OCI-LY7 (cell line): ENCODE results near the gene GABRB3. TPM values are rescaled to one million over a fixed set of nuclear protein-coding genes. Genes with fewer than 3 reads are reported as not detected.

Experiments used
- BruUV-seq: library from RNA; stranded (reverse); fragments of 400-500 nt; replicated peaks from 2 replicates; lab custom pipeline; 2021; lab: Mats Ljungman, UMichigan
- CTCF ChIA-PET: fragments of 300-600 bp; sonication (Branson Sonifier 250); formaldehyde crosslinking; loops from one replicate; lab custom pipeline; 2022; ENCODE audit warnings: antibody characterized with exemption; ENCODE audit not compliant: unreplicated experiment; lab: Charles Lee
- POLR2A ChIA-PET: fragments of 300-600 bp; sonication (Branson Sonifier 250); formaldehyde crosslinking; loops from one replicate; lab custom pipeline; 2022; ENCODE audit warnings: antibody characterized with exemption; lab: Charles Lee
- DNase-seq: peaks from one replicate; pipeline ENCODE4 v3.0.0-alpha.2; 2015; ENCODE audit warnings: low spot score
- H2AFZ ChIP-seq: fragments of 200-600 bp; sonication (generic), shearing (Covaris generic); 2 replicates; pipeline ENCODE4 v1.6.1; 2014; ENCODE audit warnings: mild to moderate bottlenecking, antibody characterized with exemption, low read length, moderate library complexity
- H3K27ac ChIP-seq: fragments of 200-600 bp; sonication (generic); 2 replicates; pipeline ENCODE4 v1.5.1; 2014; ENCODE audit warnings: mixed run types, low read depth, mild to moderate bottlenecking, moderate library complexity, low read length, inconsistent platforms; ENCODE audit not compliant: poor library complexity, severe bottlenecking
- H3K36me3 ChIP-seq: fragments of 200-600 bp; sonication (generic); 2 replicates; pipeline ENCODE4 v1.6.1; 2014; ENCODE audit warnings: mild to moderate bottlenecking, antibody characterized with exemption, low read length, moderate library complexity, mixed read lengths; ENCODE audit not compliant: insufficient read depth
- H3K4me1 ChIP-seq: fragments of 200-600 bp; sonication (generic); 2 replicates; pipeline ENCODE4 v1.5.1; 2014; ENCODE audit warnings: mild to moderate bottlenecking, low read length; ENCODE audit not compliant: insufficient read depth, poor library complexity, severe bottlenecking
- H3K4me2 ChIP-seq: fragments of 200-600 bp; sonication (generic); 2 replicates; pipeline ENCODE4 v1.6.1; 2014; ENCODE audit warnings: mild to moderate bottlenecking, low read length
- H3K4me3 ChIP-seq: fragments of 200-600 bp; sonication (generic); 2 replicates; pipeline ENCODE4 v1.5.1; 2014; ENCODE audit warnings: mild to moderate bottlenecking, low read depth, low read length; ENCODE audit not compliant: poor library complexity, severe bottlenecking
- H3K79me2 ChIP-seq: fragments of 200-600 bp; sonication (generic); 2 replicates; pipeline ENCODE4 v1.6.1; 2016; ENCODE audit warnings: low read depth, mild to moderate bottlenecking, low read length, moderate library complexity, mixed read lengths; ENCODE audit not compliant: insufficient read depth
- H3K9me2 ChIP-seq: fragments of 200-600 bp; sonication (generic); 2 replicates; pipeline ENCODE4 v1.6.1; 2016; ENCODE audit warnings: mild to moderate bottlenecking, low read length, mixed read lengths; ENCODE audit not compliant: insufficient read depth
- H3K9me3 ChIP-seq: fragments of 200-600 bp; sonication (generic); 2 replicates; pipeline ENCODE4 v1.6.1; 2014; ENCODE audit warnings: mild to moderate bottlenecking, mixed run types, low read length, mixed read lengths
- H4K20me1 ChIP-seq: fragments of 200-600 bp; sonication (generic); 2 replicates; pipeline ENCODE4 v1.6.1; 2014; ENCODE audit warnings: mild to moderate bottlenecking, antibody characterized with exemption, low read length, moderate library complexity, mixed read lengths; ENCODE audit not compliant: insufficient read depth
- CTCF ChIP-seq: fragments of 200-600 bp; sonication (generic); conservative IDR thresholded peaks from 2 replicates; pipeline ENCODE4 v1.5.1; 2014; ENCODE audit warnings: mild to moderate bottlenecking, antibody characterized with exemption, low read length, moderate library complexity, mixed read lengths
- EZH2phosphoT487 ChIP-seq: fragments of 200-600 bp; sonication (generic); IDR thresholded peaks from 2 replicates; pipeline ENCODE4 v1.6.1; 2018; ENCODE audit warnings: low read depth, borderline replicate concordance, mild to moderate bottlenecking, mixed run types, antibody characterized with exemption, low read length, moderate library complexity, mixed read lengths
- intact Hi-C: fragments of 100-400 bp; cut with micrococcal nuclease; formaldehyde crosslinking; loops from one replicate; pipeline ENCODE4 v1.10.0; 2022; ENCODE audit not compliant: unreplicated experiment
- total RNA-seq, 2 experiments: library from RNA; depleted of rRNA in 1 of 2; stranded (reverse); fragments of >200 nt in 1 of 2; shearing (Covaris generic) in 1 of 2; gene quantifications; 2 replicates each; pipeline ENCODE4 v1.2.3, GENCODE V29; 2014 to 2022

GABRB3 gene
- total RNA-seq, 2 experiments from 2014 or later: 2.8 to 6.5 TPM

GRCh38 chr15:26631894-26632293, 141.0 kb downstream of the GABRB3 start:
- no peaks in the 10 kb centered on the region for H4K20me1 ChIP-seq

DNA sequence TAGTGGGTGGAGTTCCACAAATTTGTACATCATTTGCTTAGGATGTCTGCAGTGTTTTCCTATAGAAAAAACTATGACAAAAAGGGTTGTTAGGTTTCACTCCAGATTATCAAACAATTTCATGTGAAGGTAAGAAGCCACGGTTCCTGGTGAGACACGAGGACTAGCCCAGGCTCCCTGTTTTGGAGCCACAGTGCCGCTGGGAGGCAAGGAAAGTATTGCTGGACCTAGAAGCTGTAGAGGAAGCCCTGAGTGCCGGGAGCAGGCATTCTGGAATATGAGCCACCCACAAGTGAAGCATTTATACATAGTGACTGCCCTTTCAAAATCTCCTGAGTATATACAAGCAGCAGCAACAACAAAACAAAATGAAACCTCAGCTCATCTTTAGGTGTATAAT, 142.0 kb downstream of the GABRB3 start:
- Histone ChIP-seq H3K4me3 (peak overlapping the region; percentile 54), H4K20me1 (no peaks in the 10 kb centered on the region), H3K4me1 (peaks cover 37% of the 10 kb centered on the region), H3K4me2 (peak overlapping the region; percentile 73), H3K79me2 (peaks cover 7% of the 10 kb centered on the region; the same call in 1 of the 2 replicates), H3K9me2 (no peaks in the 10 kb centered on the region), H3K9me3 (no peaks in the 10 kb centered on the region), H3K36me3 (no peaks in the 10 kb centered on the region), H2AFZ (peak overlapping the region; percentile 97), H3K27ac (peak overlapping the region; percentile 69)
- intact Hi-C loops: loop anchor here (10.0 kb wide), 1 partner anchor 686 kb away; no protein-coding TSS in a partner anchor
- ChIA-PET CTCF (no interaction called here), POLR2A (interaction anchor here (0.6 kb wide), 1 partner anchor 1242 kb away, joined by 3 read pairs; no protein-coding TSS in a partner anchor)
- no TSS peak for BruUV-seq
- DNase-seq: peak; percentile 13
- TF ChIP-seq EZH2phosphoT487 (no peak), CTCF (0 out of 2 replicates have a peak, but pooled peaks have one; percentile 29)

More at GRCh38 chr15:26631894-26632293, 141.0 kb downstream of the GABRB3 start:
- ChIA-PET CTCF (no interaction called here), POLR2A (no interaction called here)
- intact Hi-C loops: loop anchor here (10.0 kb wide), 1 partner anchor 687 kb away; no protein-coding TSS in a partner anchor
- TF ChIP-seq EZH2phosphoT487 (no peak), CTCF (peak; percentile 25; the same call in 1 of the 2 replicates)
- H3K9me3 ChIP-seq: no peaks in the 10 kb centered on the region
- BruUV-seq: no TSS peak
- peak overlapping the region; percentile 54 for H3K4me3 ChIP-seq
- H3K27ac ChIP-seq: peak overlapping the region; percentile 69
- peaks cover 7% of the 10 kb centered on the region; the same call in 1 of the 2 replicates for H3K79me2 ChIP-seq
- no peaks in the 10 kb centered on the region for H3K36me3 ChIP-seq
- H3K4me2 ChIP-seq: peak overlapping the region; percentile 73
- H3K9me2 ChIP-seq: no peaks in the 10 kb centered on the region
- peaks cover 37% of the 10 kb centered on the region for H3K4me1 ChIP-seq
- H2AFZ ChIP-seq: peak overlapping the region; percentile 97
- DNase-seq: peak; percentile 41
